GM12878 (cell line): ENCODE data around the gene AGBL3. TPM values are rescaled to one million over a fixed set of nuclear protein-coding genes. Genes with fewer than 3 reads are reported as not detected.

Experiments used
- ATAC-seq: fragments of 200-7000 bp; cut with Tn5 transposase; 3 replicates; pipeline ENCODE4 v1.9.1; 2020; ENCODE audit warnings: mild to moderate bottlenecking, moderate library complexity
- BruUV-seq: library from RNA; stranded (reverse); fragments of 400-500 nt; replicated peaks from 2 replicates; lab custom pipeline; 2021; lab: Mats Ljungman, UMichigan
- CTCF ChIA-PET: fragments of 300-600 bp; sonication (Branson Sonifier 250); formaldehyde crosslinking; extraction: SDS; loops from one replicate; lab custom pipeline; 2021; ENCODE audit warnings: inconsistent platforms; lab: Yijun Ruan, JAX
- POLR2A ChIA-PET: fragments of 350-600 bp; formaldehyde crosslinking; extraction: SDS; loops from one replicate; lab custom pipeline; 2021; ENCODE audit warnings: inconsistent platforms; lab: Charles Lee
- RAD21 ChIA-PET: fragments of 300-600 bp; sonication (Branson Sonifier 250); formaldehyde crosslinking; loops from one replicate; lab custom pipeline; 2023; ENCODE audit warnings: antibody characterized with exemption; ENCODE audit not compliant: unreplicated experiment; lab: Charles Lee
- SMC1A ChIA-PET: fragments of 300-600 bp; sonication (Branson Sonifier 250); formaldehyde crosslinking; loops from one replicate; lab custom pipeline; 2023; ENCODE audit not compliant: unreplicated experiment, uncharacterized antibody; lab: Charles Lee
- DNase-seq: peaks from one replicate; pipeline ENCODE4 v3.0.0-alpha.2; 2011; ENCODE audit warnings: low read depth, low spot score
- FAIRE-seq: peaks from 3 replicates; lab custom pipeline; 2011; peaks lifted over from hg19 to GRCh38; lab: Jason Lieb, UNC
- H2AFZ ChIP-seq: 2 replicates; pipeline ENCODE4 v1.6.0; 2011; ENCODE audit warnings: low read depth, low read length, control low read depth; ENCODE audit not compliant: control insufficient read depth
- H3K27ac ChIP-seq: 2 replicates; pipeline ENCODE4 v1.5.1; 2011; ENCODE audit warnings: control low read depth; ENCODE audit not compliant: control insufficient read depth, insufficient read depth
- H3K27me3 ChIP-seq, 2 experiments: replicated peaks in 1 of 2; 2 replicates each; pipeline versions ENCODE4 v1.6.0 to v1.6.1; 2011; ENCODE audit warnings: low read length in 1 of 2; ENCODE audit not compliant: control insufficient read depth in 2 of 2, insufficient read depth in 2 of 2
- H3K36me3 ChIP-seq, 2 experiments: 2 replicates each; pipeline ENCODE4 v1.5.1; 2011; ENCODE audit warnings: low read length in 1 of 2; ENCODE audit not compliant: control insufficient read depth in 2 of 2, insufficient read depth in 2 of 2
- H3K4me1 ChIP-seq: 2 replicates; pipeline ENCODE4 v1.6.1; 2011; ENCODE audit warnings: mild to moderate bottlenecking, low read length, moderate library complexity, mixed read lengths; ENCODE audit not compliant: control insufficient read depth, insufficient read depth
- H3K4me2 ChIP-seq: 2 replicates; pipeline ENCODE4 v1.6.0; 2011; ENCODE audit warnings: control low read depth; ENCODE audit not compliant: control insufficient read depth, insufficient read depth
- H3K4me3 ChIP-seq: fragments of 200-600 bp; sonication (generic); 2 replicates; pipeline ENCODE4 v1.5.1; 2016
- H3K79me2 ChIP-seq: 2 replicates; pipeline ENCODE4 v1.6.0; 2011; ENCODE audit warnings: low read length; ENCODE audit not compliant: control insufficient read depth, insufficient read depth
- H3K9ac ChIP-seq: 2 replicates; pipeline ENCODE4 v1.8.0; 2011; ENCODE audit warnings: low read length, control low read depth, mixed read lengths; ENCODE audit not compliant: control insufficient read depth, insufficient read depth
- H3K9me3 ChIP-seq: replicated peaks from 3 replicates; pipeline ENCODE4 v1.5.1; 2011; ENCODE audit warnings: mild to moderate bottlenecking, low read length; ENCODE audit not compliant: control insufficient read depth, insufficient read depth
- H4K20me1 ChIP-seq: 2 replicates; pipeline ENCODE4 v1.6.0; 2011; ENCODE audit not compliant: control insufficient read depth, insufficient read depth
- BHLHE40 ChIP-seq, 2 experiments: fragments of 450-650 bp in 1 of 2; IDR thresholded peaks; 2 replicates each; pipeline ENCODE4 v1.6.1; 2011 to 2017; ENCODE audit warnings: low read depth in 2 of 2, borderline replicate concordance in 1 of 2, improper control_type of control experiment in 1 of 2, low read length in 1 of 2, mild to moderate bottlenecking in 1 of 2
- EED ChIP-seq: sonication (generic); IDR thresholded peaks from 2 replicates; pipeline ENCODE4 v1.6.1; 2016; ENCODE audit warnings: antibody characterized with exemption, low read depth
- EP300 ChIP-seq, 2 experiments: fragments of 150-350 bp in 1 of 2; IDR thresholded peaks; 2 replicates each; pipeline ENCODE4 v1.6.1; 2011 to 2012; ENCODE audit warnings: low read depth in 2 of 2, low read length in 2 of 2, borderline replicate concordance in 1 of 2, improper control_type of control experiment in 1 of 2, inconsistent platforms in 1 of 2; ENCODE audit not compliant: control insufficient read depth in 1 of 2
- GATAD2B ChIP-seq: fragments of 450-650 bp; conservative IDR thresholded peaks from 2 replicates; pipeline ENCODE4 v1.6.1; 2017; ENCODE audit warnings: low read depth, mild to moderate bottlenecking, moderate library complexity
- HDAC6 ChIP-seq: fragments of 200-600 bp; sonication (generic); IDR thresholded peaks from one replicate; pipeline ENCODE4 v1.8.0; 2017; ENCODE audit warnings: antibody characterized with exemption; ENCODE audit not compliant: unreplicated experiment
- IKZF1 ChIP-seq: fragments of 450-650 bp; conservative IDR thresholded peaks from 2 replicates; pipeline ENCODE4 v1.6.1; 2017; ENCODE audit warnings: antibody characterized with exemption, mild to moderate bottlenecking
- IKZF2 ChIP-seq, 2 experiments: fragments of 450-650 bp; IDR thresholded peaks; 2 replicates each; pipeline ENCODE4 v1.6.1; 2017; ENCODE audit warnings: mild to moderate bottlenecking in 2 of 2, moderate library complexity in 2 of 2
- MTA2 ChIP-seq: fragments of 450-650 bp; IDR thresholded peaks from 2 replicates; pipeline ENCODE4 v1.6.1; 2016; ENCODE audit warnings: low read depth, mild to moderate bottlenecking, moderate library complexity
- PAX8 ChIP-seq: fragments of 450-650 bp; IDR thresholded peaks from 2 replicates; pipeline ENCODE4 v1.6.1; 2017; ENCODE audit warnings: mild to moderate bottlenecking, moderate library complexity
- PBX3 ChIP-seq: IDR thresholded peaks from 2 replicates; pipeline ENCODE4 v1.6.1; 2011; ENCODE audit warnings: mild to moderate bottlenecking, low read depth, low read length, moderate library complexity; ENCODE audit not compliant: insufficient replicate concordance
- POLR2AphosphoS5 ChIP-seq: IDR thresholded peaks from 2 replicates; pipeline ENCODE4 v1.6.1; 2011; ENCODE audit warnings: mild to moderate bottlenecking, low read length, inconsistent platforms
- RAD51 ChIP-seq: fragments of 450-650 bp; IDR thresholded peaks from 2 replicates; pipeline ENCODE4 v1.6.1; 2016; ENCODE audit warnings: moderate library complexity, mild to moderate bottlenecking, inconsistent platforms
- RBBP5 ChIP-seq: fragments of 200-600 bp; sonication (generic); conservative IDR thresholded peaks from 2 replicates; pipeline ENCODE4 v1.6.1; 2016
- SMAD1 ChIP-seq: fragments of 450-650 bp; IDR thresholded peaks from 2 replicates; pipeline ENCODE4 v1.6.1; 2018; ENCODE audit warnings: mild to moderate bottlenecking, low read depth; ENCODE audit not compliant: partially characterized antibody
- STAT1 ChIP-seq: fragments of 450-650 bp; conservative IDR thresholded peaks from 2 replicates; pipeline ENCODE4 v1.6.1; 2014; ENCODE audit warnings: antibody characterized with exemption, mild to moderate bottlenecking
- SUZ12 ChIP-seq: fragments of 200-600 bp; sonication (generic); IDR thresholded peaks from one replicate; pipeline ENCODE4 v1.6.1; 2018; ENCODE audit warnings: antibody characterized with exemption, mild to moderate bottlenecking; ENCODE audit not compliant: unreplicated experiment
- ZNF384 ChIP-seq: IDR thresholded peaks from 2 replicates; pipeline ENCODE4 v1.6.1; 2012; ENCODE audit warnings: low read depth, mild to moderate bottlenecking, low read length, improper control_type of control experiment, borderline replicate concordance
- ZNF687 ChIP-seq: fragments of 450-650 bp; IDR thresholded peaks from 2 replicates; pipeline ENCODE4 v1.6.1; 2017; ENCODE audit warnings: mild to moderate bottlenecking, moderate library complexity
- WGBS: methylation state at CpG from one replicate; pipeline ENCODE4 v1.1.6; 2016; ENCODE audit warnings: low lambda C conversion rate; ENCODE audit not compliant: insufficient replicate concordance, insufficient coverage; ENCODE audit errors: missing lambda C conversion rate; 5-methylcytosine and 5-hydroxymethylcytosine counted together
- in situ Hi-C: fragments of 300-500 bp; cut with MboI; formaldehyde crosslinking; loops from 9 replicates; pipeline ENCODE4 v1.14.3; 2018; ENCODE audit warnings: mixed read lengths
- intact Hi-C: fragments of 100-400 bp; cut with micrococcal nuclease; formaldehyde crosslinking; loops from one replicate; pipeline ENCODE4 v1.14.2; 2022; ENCODE audit not compliant: unreplicated experiment
- polyA plus RNA-seq, 11 experiments: library from polyadenylated mRNA; depleted of rRNA in 4 of 11; unstranded in 6 of 11; stranded (reverse) in 5 of 11; fragments of >200 nt; fragmentation: Nextera tagmentation in 4 of 11; fragmentation: Illumina TruSeq in 1 of 11; extraction: Ambion mirVana in 4 of 11; extraction: Trizol in 1 of 11; gene quantifications; 1 replicate in 1 of 11; 2 replicates in 10 of 11; pipeline versions ENCODE4 v1.2.1 to v1.2.3, GENCODE V29; 2011 to 2016; ENCODE audit warnings: inconsistent platforms in 2 of 11, missing spikeins in 2 of 11, low read depth in 1 of 11
- total RNA-seq, 4 experiments: library from RNA; depleted of rRNA in 3 of 4; stranded (reverse); fragments of >200 nt in 3 of 4; fragmentation: Illumina TruSeq in 1 of 4; extraction: Trizol in 1 of 4; gene quantifications; 2 replicates each; pipeline versions ENCODE4 v1.2.1 to v1.2.3, GENCODE V29; 2013 to 2021

Gene AGBL3
- total and polyA plus RNA-seq, 10 of the 15 experiments (the other 5 are each of a cell fraction or from before 2014, with no cell fraction given), result 0.82 to 12.4 (median 3.7) TPM

GRCh38 chr7:135151533-135151932, 165.2 kb downstream of the AGBL3 start:
- intact Hi-C loops, result no loop called here
- ChIA-PET RAD21 (interaction anchor here (0.7 to 7.3 kb wide), 10 partner anchors 10 to 520 kb away, joined by 3 to 154 read pairs (median 3); partner anchors contain the start of genes AGBL3, CYREN and WDR91), SMC1A (interaction anchor here (0.7 to 12.4 kb wide), 10 partner anchors 8 to 251 kb away, joined by 3 to 293 read pairs (median 4); partner anchors contain the start of genes AGBL3 and CYREN), POLR2A (interaction anchor here (1.2 to 9.3 kb wide), 5 partner anchors 14 to 162 kb away, joined by 3 to 169 read pairs (median 4); partner anchors contain the start of genes AGBL3 and CYREN), CTCF (interaction anchor here (0.8 to 6.8 kb wide), 7 partner anchors 9 to 165 kb away, joined by 3 to 86 read pairs (median 10); partner anchors contain the start of genes AGBL3 and CYREN)
- H3K9ac ChIP-seq, result no peak overlapping the region
- peaks cover 14% of the 10 kb centered on the region for H3K9me3 ChIP-seq
- H3K27me3 ChIP-seq, result no peaks in the 10 kb centered on the region
- peak; percentile 35 for ATAC-seq
- DNase-seq, result no peak
- peak overlapping the region; percentile 55 for H2AFZ ChIP-seq
- WGBS, result 34% methylated on average over 6 of the region's 6 CpGs
- no peak overlapping the region for H3K4me3 ChIP-seq
- peaks cover 40% of the 10 kb centered on the region for H3K79me2 ChIP-seq
- peak overlapping the region; percentile 73 for H3K4me2 ChIP-seq
- peaks cover 14% of the 10 kb centered on the region for H3K4me1 ChIP-seq
- peak overlapping the region; percentile 73 for H3K27ac ChIP-seq
- in situ Hi-C loops, result no loop called here
- FAIRE-seq, result no peak
- H4K20me1 ChIP-seq, result no peaks in the 10 kb centered on the region
- no TSS peak for BruUV-seq
- no peaks in the 10 kb centered on the region for H3K36me3 ChIP-seq
- TF ChIP-seq SUZ12 (no peak), PAX8 (no peak), RBBP5 (no peak), HDAC6 (no peak), EED (0 out of 2 replicates have a peak, but pooled peaks have one; percentile 18), IKZF1 (peak; percentile 30; the same call in 1 of the 2 replicates), RAD51 (peak; percentile 68; the same call in 1 of the 2 replicates), BHLHE40 (IDR thresholded peaks at IDR 0.05; ENCODE audit: borderline replicate concordance in 1 of 2, low read depth in 2 of 2, low read length in 1 of 2) (peak; percentile 57 to 69; a peak in 3 of 4 replicates), SMAD1 (peak; percentile 33), POLR2AphosphoS5 (peak; percentile 44; the same call in 1 of the 2 replicates), MTA2 (0 out of 2 replicates have a peak, but pooled peaks have one; percentile 16), ZNF384 (no peak), GATAD2B (no peak), STAT1 (no peak), EP300 (IDR thresholded peaks at IDR 0.05; ENCODE audit: borderline replicate concordance in 1 of 2, control insufficient read depth in 1 of 2, low read depth in 2 of 2, low read length in 2 of 2) (no peak), PBX3 (peak; percentile 76), ZNF687 (peak; percentile 94), IKZF2 (IDR thresholded peaks at IDR 0.05) (peak in 1 of 2 experiments; percentile 39; a peak in 1 of 4 replicates)
